ENCODE measurements around the gene PRKAG2.

PRKAG2 gene

DNA sequence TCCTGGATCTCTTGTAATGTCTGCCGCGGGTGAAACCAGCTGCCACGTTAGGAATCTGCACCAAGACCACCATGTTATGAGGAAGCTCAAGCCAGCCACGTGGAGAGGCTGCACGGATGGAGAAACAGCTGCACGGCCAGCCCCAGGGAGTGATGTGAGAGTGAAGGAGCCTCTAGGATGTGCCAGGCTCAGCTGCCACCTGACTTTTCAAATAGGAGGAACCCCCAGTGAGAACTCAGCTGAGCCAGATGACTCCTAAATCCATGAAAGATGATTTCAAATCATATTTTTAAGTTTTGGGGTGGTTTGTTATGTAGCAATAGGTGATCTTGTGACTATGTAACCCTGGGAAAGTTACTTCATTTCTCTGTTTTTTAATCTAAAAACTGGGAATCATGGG, 71.7 kb downstream of the PRKAG2 start:
- H3K9ac ChIP-seq = no peak overlapping the region
- H3K4me2 ChIP-seq = no peak overlapping the region
- H2AFZ ChIP-seq (ENCODE audit: low read depth) = no peak overlapping the region
- no peak overlapping the region for H3K4me3 ChIP-seq (IDR thresholded peaks at IDR 0.05; ENCODE audit: insufficient read depth, low read depth, low read length)
- no peaks in the 10 kb centered on the region for H3K79me2 ChIP-seq (ENCODE audit: insufficient read depth, low read depth)
- no peaks in the 10 kb centered on the region for H4K20me1 ChIP-seq (ENCODE audit: insufficient read depth)
- no peaks in the 10 kb centered on the region for H3K36me3 ChIP-seq (ENCODE audit: insufficient read depth)
- TF ChIP-seq, protein P1, sequence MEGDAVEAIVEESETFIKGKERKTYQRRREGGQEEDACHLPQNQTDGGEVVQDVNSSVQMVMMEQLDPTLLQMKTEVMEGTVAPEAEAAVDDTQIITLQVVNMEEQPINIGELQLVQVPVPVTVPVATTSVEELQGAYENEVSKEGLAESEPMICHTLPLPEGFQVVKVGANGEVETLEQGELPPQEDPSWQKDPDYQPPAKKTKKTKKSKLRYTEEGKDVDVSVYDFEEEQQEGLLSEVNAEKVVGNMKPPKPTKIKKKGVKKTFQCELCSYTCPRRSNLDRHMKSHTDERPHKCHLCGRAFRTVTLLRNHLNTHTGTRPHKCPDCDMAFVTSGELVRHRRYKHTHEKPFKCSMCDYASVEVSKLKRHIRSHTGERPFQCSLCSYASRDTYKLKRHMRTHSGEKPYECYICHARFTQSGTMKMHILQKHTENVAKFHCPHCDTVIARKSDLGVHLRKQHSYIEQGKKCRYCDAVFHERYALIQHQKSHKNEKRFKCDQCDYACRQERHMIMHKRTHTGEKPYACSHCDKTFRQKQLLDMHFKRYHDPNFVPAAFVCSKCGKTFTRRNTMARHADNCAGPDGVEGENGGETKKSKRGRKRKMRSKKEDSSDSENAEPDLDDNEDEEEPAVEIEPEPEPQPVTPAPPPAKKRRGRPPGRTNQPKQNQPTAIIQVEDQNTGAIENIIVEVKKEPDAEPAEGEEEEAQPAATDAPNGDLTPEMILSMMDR (conservative IDR thresholded peaks at IDR 0.05; ENCODE audit: low read depth, low read length) = no peak
- H3K27me3 ChIP-seq (ENCODE audit: insufficient read depth, low read depth) = no peaks in the 10 kb centered on the region
- H3K27ac ChIP-seq = no peak overlapping the region
- no peaks in the 10 kb centered on the region for H3K4me1 ChIP-seq (ENCODE audit: low read depth, poor library complexity, severe bottlenecking)

DNA sequence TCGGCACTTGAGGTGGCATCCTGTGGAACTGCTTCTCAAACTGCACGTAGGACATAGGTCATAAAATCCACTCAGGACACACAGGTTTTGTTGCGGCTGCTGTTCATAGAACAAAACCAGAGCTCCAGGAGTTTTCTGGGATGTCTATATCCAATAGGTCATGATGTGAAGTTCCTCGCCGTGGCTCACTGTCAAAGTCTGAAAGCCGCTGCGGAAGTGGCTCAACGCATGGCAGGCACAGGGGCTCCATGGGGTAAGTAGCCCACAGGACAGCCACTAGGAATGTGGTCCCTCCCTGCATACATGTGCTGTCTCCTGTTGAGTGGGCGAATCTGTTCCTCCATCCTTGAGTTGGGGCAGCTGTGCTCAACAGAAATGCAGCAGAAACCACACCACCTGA, 72.2 kb downstream of the PRKAG2 start:
- Histone ChIP-seq H2AFZ (ENCODE audit: low read depth) (no peak overlapping the region), H3K36me3 (ENCODE audit: insufficient read depth) (no peaks in the 10 kb centered on the region), H3K4me1 (ENCODE audit: low read depth, poor library complexity, severe bottlenecking) (no peaks in the 10 kb centered on the region), H3K27me3 (ENCODE audit: insufficient read depth, low read depth) (no peaks in the 10 kb centered on the region), H4K20me1 (ENCODE audit: insufficient read depth) (no peaks in the 10 kb centered on the region), H3K9ac (no peak overlapping the region), H3K4me3 (IDR thresholded peaks at IDR 0.05; ENCODE audit: insufficient read depth, low read depth, low read length) (no peak overlapping the region), H3K27ac (no peak overlapping the region), H3K4me2 (no peak overlapping the region), H3K79me2 (ENCODE audit: insufficient read depth, low read depth) (no peaks in the 10 kb centered on the region)
- TF ChIP-seq, protein P1 (conservative IDR thresholded peaks at IDR 0.05; ENCODE audit: low read depth, low read length) = no peak

DNA sequence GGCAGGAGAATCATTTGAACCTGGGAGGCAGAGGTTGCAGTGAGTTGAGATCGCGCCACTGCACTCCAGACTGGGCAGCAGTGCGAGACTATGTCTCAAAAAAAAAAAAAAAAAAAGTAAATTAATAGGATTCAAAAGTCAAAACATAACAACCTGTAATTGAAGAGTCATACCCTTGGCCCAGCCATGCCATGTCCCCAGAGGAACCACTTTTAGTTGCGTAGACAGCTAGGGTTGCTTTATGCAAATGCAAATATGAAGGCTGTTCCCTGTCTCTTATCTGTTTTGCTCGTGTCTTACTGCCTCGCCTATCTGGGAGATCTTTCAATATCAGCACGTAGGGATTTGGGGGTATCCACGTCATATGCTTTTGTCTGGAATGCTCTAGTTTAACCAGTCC, 73.1 kb downstream of the PRKAG2 start:
- Histone ChIP-seq H3K4me1 (ENCODE audit: low read depth, poor library complexity, severe bottlenecking) (no peaks in the 10 kb centered on the region), H3K36me3 (ENCODE audit: insufficient read depth) (no peaks in the 10 kb centered on the region), H4K20me1 (ENCODE audit: insufficient read depth) (no peaks in the 10 kb centered on the region), H3K4me2 (no peak overlapping the region), H2AFZ (ENCODE audit: low read depth) (no peak overlapping the region), H3K27me3 (ENCODE audit: insufficient read depth, low read depth) (no peaks in the 10 kb centered on the region), H3K9ac (no peak overlapping the region), H3K27ac (no peak overlapping the region), H3K79me2 (ENCODE audit: insufficient read depth, low read depth) (no peaks in the 10 kb centered on the region), H3K4me3 (IDR thresholded peaks at IDR 0.05; ENCODE audit: insufficient read depth, low read depth, low read length) (no peak overlapping the region)
- TF ChIP-seq, protein P1 (conservative IDR thresholded peaks at IDR 0.05; ENCODE audit: low read depth, low read length) = no peak

DNA sequence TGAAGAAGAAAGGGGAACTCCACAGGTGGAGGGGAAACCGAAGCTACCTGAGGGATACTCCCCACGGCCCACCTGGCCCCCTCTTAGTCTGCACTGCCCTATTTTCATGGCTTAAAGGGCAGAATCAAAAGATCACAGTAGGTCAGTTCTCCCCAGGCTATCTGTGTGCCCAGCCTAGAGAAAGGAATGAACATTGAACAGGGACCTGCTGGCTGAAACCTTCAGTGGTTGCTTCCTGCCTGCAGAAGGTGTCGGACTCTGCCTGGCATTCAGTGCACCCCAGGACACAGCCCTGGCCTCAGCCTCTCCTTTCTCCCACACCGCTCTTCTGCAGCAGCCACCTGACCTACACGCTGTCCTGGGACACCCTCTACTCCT, 74.5 kb downstream of the PRKAG2 start:
- Histone ChIP-seq H3K36me3 (ENCODE audit: insufficient read depth) (no peaks in the 10 kb centered on the region), H3K27me3 (ENCODE audit: insufficient read depth, low read depth) (no peaks in the 10 kb centered on the region), H3K27ac (no peak overlapping the region), H3K4me2 (no peak overlapping the region), H4K20me1 (ENCODE audit: insufficient read depth) (no peaks in the 10 kb centered on the region), H3K4me3 (IDR thresholded peaks at IDR 0.05; ENCODE audit: insufficient read depth, low read depth, low read length) (no peak overlapping the region), H2AFZ (ENCODE audit: low read depth) (no peak overlapping the region), H3K4me1 (ENCODE audit: low read depth, poor library complexity, severe bottlenecking) (no peaks in the 10 kb centered on the region), H3K9ac (no peak overlapping the region), H3K79me2 (ENCODE audit: insufficient read depth, low read depth) (no peaks in the 10 kb centered on the region)
- TF ChIP-seq, protein P1 (conservative IDR thresholded peaks at IDR 0.05; ENCODE audit: low read depth, low read length) = no peak
